Activated CD4-positive, alpha-beta T cell treated with anti-CD3 and anti-CD28 coated beads, Interleukin-2, amount 50 U/mL, for 1 hour (primary cell): Measurements from ENCODE around the gene CHST10.
"Not testable (repeated sequence)": the region's sequence is repeated elsewhere in the genome, so short reads cannot be mapped to it uniquely, and the experiment has no call there.

Experiments used
- DNase-seq: peaks from one replicate; pipeline ENCODE4 v3.0.0-alpha.2; 2020

The CHST10 gene

GRCh38 chr2:100416935-100417710 lies at the start of gene CHST10:
Gene CHST10, minus strand, starts transcription at chr2:100417668. Its CDS starts 10,993 bp downstream, at chr2:100406675.
- DNase-seq = peak; percentile 24

DNA sequence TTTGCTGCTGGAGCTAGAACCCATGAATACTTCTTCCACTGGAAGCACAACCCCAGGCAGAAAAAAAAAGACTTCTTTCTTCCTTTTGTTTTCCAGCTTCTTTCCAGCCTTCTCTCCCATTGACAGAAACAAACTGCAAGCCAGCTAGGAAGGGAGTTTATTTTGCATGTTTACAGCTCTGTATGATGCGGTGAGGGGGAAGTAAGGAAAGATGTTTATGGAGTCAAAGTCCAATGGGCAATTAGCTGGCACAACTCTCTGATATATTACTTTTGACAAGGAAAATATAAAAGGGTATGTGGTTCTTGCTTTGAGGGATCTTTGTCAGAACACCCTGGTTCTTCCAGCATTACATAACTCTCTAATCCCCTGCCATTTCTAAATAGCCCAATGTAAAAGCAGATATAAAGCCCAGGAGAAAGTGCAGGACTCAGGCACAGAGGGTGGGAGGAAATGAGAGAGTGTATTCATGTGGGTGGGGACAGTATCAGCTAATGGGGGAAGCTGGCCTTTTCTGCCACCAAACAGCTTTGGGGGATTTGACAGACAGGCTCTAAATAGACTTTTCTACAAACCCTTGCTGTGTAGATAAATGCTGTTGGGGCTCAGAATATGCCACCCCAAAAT lies 43.5 kb upstream of the CHST10 start:
- DNase-seq = no peak

- not testable (repeated sequence) for DNase-seq
Measured at GRCh38 chr2:100456357-100456756, 38.9 kb upstream of the CHST10 start.

DNA sequence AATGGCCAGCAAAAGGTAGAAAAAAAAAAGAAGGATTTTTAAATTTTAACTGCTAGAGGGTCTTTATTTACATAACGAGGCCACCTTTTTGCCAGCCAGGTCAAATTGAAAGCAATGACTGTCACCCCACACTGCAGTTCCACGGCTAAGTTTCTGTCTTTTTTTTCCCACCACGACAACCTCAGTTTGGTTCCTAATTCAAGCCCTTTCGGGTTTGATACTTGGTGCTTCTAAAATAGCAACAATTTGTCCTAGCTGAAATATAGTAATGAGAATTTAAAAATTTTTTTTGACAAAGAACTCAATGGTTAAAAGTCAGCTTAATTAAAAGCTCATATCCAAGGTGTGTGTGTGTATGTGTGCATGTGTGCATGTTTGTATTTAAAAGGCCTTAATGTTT lies 36.4 kb upstream of the CHST10 start:
- DNase-seq = no peak

- no peak for DNase-seq
Measured at GRCh38 chr2:100451734-100452133, 34.3 kb upstream of the CHST10 start.

DNA sequence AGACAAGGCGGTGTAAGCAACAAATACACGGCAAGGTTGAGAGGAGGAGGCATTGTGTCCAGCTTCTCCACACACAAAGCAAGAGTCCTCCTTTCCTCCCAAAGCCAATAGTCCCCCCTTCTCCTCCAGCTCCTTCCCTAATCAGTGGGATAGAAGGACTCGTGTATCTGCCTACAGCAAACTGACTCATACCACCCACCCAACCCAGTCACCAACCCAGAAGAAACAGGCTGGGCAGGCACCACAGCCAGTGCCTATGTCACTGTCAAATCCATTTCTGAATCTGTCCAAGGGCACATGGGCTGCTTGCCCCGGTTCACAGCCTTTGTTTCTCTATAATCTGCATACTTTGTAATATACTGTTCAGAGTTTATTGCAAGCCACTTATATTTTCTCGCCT lies 33.6 kb upstream of the CHST10 start:
- no peak for DNase-seq

- DNase-seq = no peak
Measured at GRCh38 chr2:100446696-100447095, 29.2 kb upstream of the CHST10 start.

- DNase-seq = no peak
Measured at GRCh38 chr2:100437751-100438150, 20.3 kb upstream of the CHST10 start.

- no peak for DNase-seq
Measured at GRCh38 chr2:100429726-100430125, 12.3 kb upstream of the CHST10 start.

DNA sequence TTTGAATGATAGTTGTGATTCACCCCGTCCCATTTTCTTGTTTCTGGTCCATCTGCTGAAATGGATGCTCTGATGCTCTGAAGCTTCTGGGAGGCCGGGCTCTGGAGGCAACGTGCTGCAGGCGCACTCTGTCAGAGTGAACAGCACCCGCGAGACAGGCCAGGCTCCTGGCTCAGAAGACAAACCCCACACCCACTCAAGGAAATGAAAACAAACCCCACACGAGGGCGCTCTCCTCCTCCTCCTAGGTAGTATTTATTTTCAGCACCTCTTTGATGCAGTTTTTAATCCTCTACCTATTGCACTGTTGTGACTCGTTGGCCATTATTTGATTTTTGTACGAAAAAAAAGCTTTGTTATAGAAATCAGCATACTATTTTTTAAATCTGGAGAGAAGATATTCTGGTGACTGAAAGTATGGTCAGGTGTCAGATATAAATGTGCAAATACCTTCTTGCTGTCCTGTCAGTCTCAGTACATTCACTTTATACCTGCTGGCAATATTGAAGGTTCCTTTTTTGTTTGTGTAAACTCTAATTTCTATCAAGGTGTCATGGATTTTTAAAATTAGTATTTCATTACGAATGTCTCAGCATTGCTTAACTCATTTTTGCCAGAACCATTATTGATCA lies 10.3 kb upstream of the CHST10 start:
- peak; percentile 70 for DNase-seq

GRCh38 chr2:100427111-100427510 lies 9.6 kb upstream of the CHST10 start:
- DNase-seq = no peak

DNA sequence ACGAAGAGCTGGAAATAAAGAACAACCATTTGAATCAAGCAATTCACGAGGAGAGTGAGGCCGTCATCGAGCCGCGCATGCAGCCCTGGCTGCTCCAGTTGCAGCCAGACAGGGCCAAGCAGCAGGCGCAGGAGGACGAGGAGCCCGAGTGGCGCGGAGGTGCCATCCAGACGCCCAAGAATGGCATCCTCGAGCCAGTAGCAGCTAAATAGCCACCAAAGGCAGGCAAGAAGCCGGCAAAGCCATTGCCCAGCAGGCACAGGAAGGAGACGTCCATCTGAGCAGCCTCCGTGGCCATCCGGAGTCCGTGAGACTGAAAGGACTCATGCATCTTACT lies 8.9 kb upstream of the CHST10 start:
- no peak for DNase-seq

DNA sequence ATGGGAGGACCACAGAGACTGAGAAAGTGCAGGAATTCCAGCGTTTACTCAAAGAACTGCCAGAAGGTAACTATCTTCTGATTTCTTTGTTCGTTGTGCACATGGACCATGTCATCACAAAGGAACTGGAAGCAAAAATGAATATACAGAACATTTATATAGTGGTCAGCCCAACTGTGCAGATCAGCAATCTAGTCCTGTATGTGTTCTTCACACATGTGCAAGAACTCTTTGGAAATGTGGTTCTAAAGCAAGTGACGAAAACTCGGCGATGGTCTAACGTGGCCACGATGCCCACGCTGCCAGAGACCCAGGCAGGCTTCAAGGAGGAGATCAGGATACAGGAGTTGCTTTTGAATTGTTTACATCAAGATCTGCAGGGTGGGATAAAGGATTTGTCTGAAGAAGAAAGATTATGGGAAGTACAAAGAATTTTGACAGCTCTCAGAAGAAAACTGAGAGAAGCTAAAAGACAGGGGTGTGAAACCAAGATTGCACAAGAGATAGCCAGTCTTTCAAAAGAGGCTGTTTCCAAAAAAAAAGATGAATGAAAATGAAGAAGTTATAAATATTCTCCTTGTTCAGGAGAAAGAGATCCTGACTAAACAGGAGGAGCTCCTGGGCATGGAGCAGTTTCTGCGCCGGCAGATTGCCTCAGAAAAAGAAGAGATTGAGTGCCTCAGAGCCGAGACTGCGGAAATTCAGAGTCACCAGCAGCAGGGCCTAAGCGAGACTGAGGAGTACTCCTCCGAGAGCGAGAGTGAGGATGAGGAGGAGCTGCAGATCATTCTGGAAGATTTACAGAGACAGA lies 8.3 kb upstream of the CHST10 start:
- DNase-seq = no peak

GRCh38 chr2:100425107-100425506 lies 7.6 kb upstream of the CHST10 start:
- DNase-seq = no peak

- DNase-seq = no peak
Measured at GRCh38 chr2:100424277-100424875, 6.9 kb upstream of the CHST10 start.

DNA sequence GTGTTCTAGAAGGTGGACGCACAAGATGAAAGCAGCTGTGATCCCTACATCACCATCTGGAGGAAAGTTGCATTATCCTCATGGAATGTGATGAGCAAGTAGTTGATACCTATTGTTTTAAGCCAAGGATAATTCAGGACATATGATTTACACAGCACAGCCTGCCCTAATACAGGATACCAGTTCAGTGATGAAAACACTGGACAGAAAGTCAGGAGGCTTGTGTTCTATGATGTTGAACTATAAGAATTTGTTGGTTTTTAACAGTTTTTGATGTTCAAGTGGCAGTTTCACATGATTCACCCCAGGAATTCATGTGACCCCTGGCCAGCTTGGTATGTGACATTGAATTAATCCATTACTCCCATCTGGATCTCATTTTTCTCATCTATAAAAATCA lies 6.2 kb upstream of the CHST10 start:
- DNase-seq = no peak

DNA sequence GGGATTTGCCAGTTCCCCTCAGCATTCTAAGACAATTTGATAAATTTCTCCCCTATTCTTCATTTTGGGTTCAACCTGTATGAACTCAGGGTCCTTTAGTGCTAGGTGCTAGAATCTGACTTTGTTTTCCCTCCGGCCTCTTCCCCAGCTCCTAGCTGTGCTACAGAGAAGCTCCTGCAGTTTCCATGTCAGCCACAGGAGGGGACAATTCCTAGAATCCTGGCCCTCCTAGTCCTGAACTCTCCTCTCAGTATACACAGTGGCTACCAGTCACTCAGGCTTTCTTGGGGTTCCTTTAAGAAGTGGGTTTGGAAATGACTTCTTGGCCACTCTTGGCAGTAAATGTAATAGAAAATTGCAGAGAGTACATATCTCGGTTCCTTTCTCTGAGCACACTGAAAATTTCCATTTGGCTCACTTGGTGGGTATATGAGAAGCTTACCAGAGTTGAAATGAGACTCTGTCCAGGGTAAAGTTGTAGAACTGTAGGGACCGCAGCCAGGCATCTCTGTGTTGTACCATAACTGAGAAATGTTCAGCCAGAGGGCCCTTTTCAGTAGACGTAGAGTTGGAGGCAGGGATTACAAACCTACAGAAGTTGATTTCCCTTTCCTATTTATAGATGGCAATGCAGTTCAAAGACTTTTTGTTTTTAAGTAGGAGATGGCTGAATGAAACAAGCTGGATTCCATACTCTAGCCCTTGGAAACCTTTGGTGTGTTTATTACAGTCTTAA lies 5.0 kb upstream of the CHST10 start:
- no peak for DNase-seq

- DNase-seq = no peak
Measured at GRCh38 chr2:100419915-100420314, 2.4 kb upstream of the CHST10 start.

DNA sequence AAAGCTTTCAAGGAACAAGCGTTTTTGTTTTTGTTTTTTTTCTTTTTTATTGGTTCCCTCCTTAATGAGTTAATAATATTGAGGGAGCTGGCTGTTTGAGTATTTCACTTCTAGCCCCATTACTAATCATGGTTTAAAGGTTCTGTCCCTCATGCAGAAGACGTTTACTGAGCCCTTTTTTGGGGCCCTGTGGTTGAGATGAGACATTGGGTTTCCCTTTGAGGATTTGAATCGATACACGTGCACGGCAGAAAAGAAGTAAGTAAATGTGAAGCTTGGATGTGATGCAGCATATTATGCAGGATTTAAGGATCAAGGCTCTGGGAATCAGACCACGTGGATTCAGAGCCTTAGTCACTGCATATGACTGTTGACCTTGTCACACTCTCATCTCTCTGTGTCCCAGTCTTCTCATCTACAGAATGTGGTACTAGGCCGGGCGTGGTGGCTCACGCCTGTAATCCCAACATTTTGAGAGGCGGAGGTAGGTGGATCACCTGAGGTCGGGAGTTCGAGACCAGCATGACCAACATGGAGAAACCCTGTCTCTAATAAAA lies 1.0 kb upstream of the CHST10 start:
- DNase-seq = no peak

DNA sequence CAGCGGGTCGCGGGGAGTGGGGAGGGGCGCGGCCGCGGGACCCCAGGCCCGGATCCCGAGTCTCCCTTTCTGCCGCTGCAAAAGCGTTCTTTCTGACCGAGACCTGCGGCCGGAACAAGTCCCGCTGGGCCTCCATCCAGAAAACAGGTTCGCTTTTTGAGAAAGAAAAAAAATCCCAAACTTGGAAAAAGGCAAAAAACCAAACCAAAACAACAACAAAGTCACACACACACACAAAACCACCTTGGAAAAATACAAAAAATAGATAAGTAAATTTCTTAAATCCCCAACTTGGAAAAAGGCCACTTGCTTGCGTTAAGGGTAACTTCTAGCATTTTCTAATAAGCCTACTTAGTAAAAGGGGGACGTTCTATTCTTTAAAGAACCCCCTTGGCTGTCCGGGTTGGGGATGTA lies 250 bp upstream of the CHST10 start:
- DNase-seq = no peak

GRCh38 chr2:100416397-100416934 lies 1.0 kb downstream of the CHST10 start:
- no peak for DNase-seq

GRCh38 chr2:100413571-100413970 lies 3.9 kb downstream of the CHST10 start:
- no peak for DNase-seq
